ENCODE results near the gene SPEG. TPM values are rescaled to one million over a fixed set of nuclear protein-coding genes. Genes with fewer than 3 reads are reported as not detected.
A peak's percentile ranks its signal among the peaks of the same experiment; 100 is the strongest.

SPEG gene
- total and polyA plus RNA-seq, 2 of the 13 experiments (the other 11 are each of a cell fraction or from before 2014, with no cell fraction given): 0.18 to 0.24 TPM

- TF ChIP-seq UBTF (CRISPR knock-in tag; IDR thresholded peaks at IDR 0.05) (peak; percentile 92), XBP1 (CRISPR knock-in tag; IDR thresholded peaks at IDR 0.05) (no peak), BHLHE40 (IDR thresholded peaks at IDR 0.05; ENCODE audit: low read length) (no peak; the same call in 1 of the 2 replicates), PTBP1 (IDR thresholded peaks at IDR 0.05; ENCODE audit: low read depth, low read length, poor library complexity, severe bottlenecking) (no peak), ZNF704 (CRISPR knock-in tag; IDR thresholded peaks at IDR 0.05; ENCODE audit: borderline replicate concordance) (peak; percentile 59; the same call in 1 of the 2 replicates), FOSL1 (CRISPR knock-in tag; IDR thresholded peaks at IDR 0.05; ENCODE audit: borderline replicate concordance) (no peak), ZFP62 (CRISPR knock-in tag; IDR thresholded peaks at IDR 0.05) (no peak), TOE1 (CRISPR knock-in tag; IDR thresholded peaks at IDR 0.05) (no peak; the same call in 1 of the 2 replicates), SAP130 (CRISPR knock-in tag; IDR thresholded peaks at IDR 0.05; ENCODE audit: low read depth) (peak; percentile 91), GPBP1L1 (CRISPR knock-in tag; IDR thresholded peaks at IDR 0.05) (no peak), ZFX (CRISPR knock-in tag; IDR thresholded peaks at IDR 0.05; ENCODE audit: low read depth) (peak; percentile 71), ZNF12 (CRISPR knock-in tag; IDR thresholded peaks at IDR 0.05) (peak; percentile 63), POLR2A (IDR thresholded peaks at IDR 0.05; ENCODE audit: insufficient read depth in 1 of 2, low read depth in 2 of 2, low read length in 2 of 2) (no peak), ZBTB7B (CRISPR knock-in tag; IDR thresholded peaks at IDR 0.05) (peak; percentile 82; the same call in 1 of the 2 replicates), WIZ (CRISPR knock-in tag; IDR thresholded peaks at IDR 0.05) (peak; percentile 57; the same call in 1 of the 2 replicates), ZFP82 (CRISPR knock-in tag; IDR thresholded peaks at IDR 0.05; ENCODE audit: borderline replicate concordance) (peak; percentile 82; the same call in 1 of the 2 replicates), HOXA3 (CRISPR knock-in tag; IDR thresholded peaks at IDR 0.05) (peak; percentile 90), KDM3A (CRISPR knock-in tag; IDR thresholded peaks at IDR 0.05; ENCODE audit: low read depth) (peak; percentile 99), MTERF4 (CRISPR knock-in tag; IDR thresholded peaks at IDR 0.05) (peak; percentile 95; the same call in 1 of the 2 replicates), ZSCAN20 (CRISPR knock-in tag; IDR thresholded peaks at IDR 0.05; ENCODE audit: borderline replicate concordance) (no peak), ZFP36L2 (CRISPR knock-in tag; IDR thresholded peaks at IDR 0.05) (no peak; the same call in 1 of the 2 replicates), HNRNPUL1 (IDR thresholded peaks at IDR 0.05; ENCODE audit: low read depth, low read length) (no peak), HIC2 (CRISPR knock-in tag; IDR thresholded peaks at IDR 0.05; ENCODE audit: low read depth) (peak; percentile 98), SIN3A (IDR thresholded peaks at IDR 0.05; ENCODE audit: borderline replicate concordance, low read depth, low read length) (peak; percentile 64; the same call in 1 of the 2 replicates)
Measured at GRCh38 chr2:219541611-219542180, 107.1 kb downstream of the SPEG start (continued).
